Measurements from ENCODE around the gene PANK4.

DNA sequence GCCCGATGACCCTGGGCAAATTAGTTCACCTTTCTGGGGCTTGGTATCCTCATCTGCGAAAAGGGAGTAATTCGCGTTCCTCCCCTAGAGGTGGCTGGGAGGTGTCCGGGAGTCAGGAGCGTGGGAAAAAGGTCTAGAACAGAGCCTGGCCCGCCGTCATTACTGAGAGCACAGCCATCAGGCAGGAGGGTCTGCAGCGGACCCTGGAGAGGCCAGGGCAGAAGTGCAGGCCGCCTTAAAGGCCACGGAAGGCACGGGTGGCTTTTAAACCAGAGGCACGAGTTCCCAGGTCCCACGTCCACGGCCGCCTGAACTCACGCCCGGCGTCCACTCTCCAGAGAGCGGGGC lies 850 bp downstream of the PANK4 start:
- TF ChIP-seq, protein P1, sequence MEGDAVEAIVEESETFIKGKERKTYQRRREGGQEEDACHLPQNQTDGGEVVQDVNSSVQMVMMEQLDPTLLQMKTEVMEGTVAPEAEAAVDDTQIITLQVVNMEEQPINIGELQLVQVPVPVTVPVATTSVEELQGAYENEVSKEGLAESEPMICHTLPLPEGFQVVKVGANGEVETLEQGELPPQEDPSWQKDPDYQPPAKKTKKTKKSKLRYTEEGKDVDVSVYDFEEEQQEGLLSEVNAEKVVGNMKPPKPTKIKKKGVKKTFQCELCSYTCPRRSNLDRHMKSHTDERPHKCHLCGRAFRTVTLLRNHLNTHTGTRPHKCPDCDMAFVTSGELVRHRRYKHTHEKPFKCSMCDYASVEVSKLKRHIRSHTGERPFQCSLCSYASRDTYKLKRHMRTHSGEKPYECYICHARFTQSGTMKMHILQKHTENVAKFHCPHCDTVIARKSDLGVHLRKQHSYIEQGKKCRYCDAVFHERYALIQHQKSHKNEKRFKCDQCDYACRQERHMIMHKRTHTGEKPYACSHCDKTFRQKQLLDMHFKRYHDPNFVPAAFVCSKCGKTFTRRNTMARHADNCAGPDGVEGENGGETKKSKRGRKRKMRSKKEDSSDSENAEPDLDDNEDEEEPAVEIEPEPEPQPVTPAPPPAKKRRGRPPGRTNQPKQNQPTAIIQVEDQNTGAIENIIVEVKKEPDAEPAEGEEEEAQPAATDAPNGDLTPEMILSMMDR (IDR thresholded peaks at IDR 0.05; ENCODE audit: insufficient read depth, low read length, poor library complexity, severe bottlenecking) = no peak
- no peak for TF ChIP-seq EZH2phosphoT487 (conservative IDR thresholded peaks at IDR 0.05; ENCODE audit: low read length)
